Gastroesophageal sphincter (tissue), 3 donors: ENCODE results near the gene OR51I1.

ENCODE experiments used
- POLR2A ChIP-seq, 2 donors: fragments of 450-650 bp; IDR thresholded peaks; one replicate each; pipeline ENCODE4 v1.6.1; 2017; ENCODE audit warnings: antibody characterized with exemption in 2 of 2, mild to moderate bottlenecking in 2 of 2, moderate library complexity in 1 of 2
- TF ChIP-seq, protein P1 (sequence below), 4 experiments: fragments of 200-600 bp in 2 of 4; fragments of 450-650 bp in 2 of 4; sonication (generic) in 1 of 4; IDR thresholded peaks; one replicate each; pipeline ENCODE4 v1.5.1; 2017 to 2019; ENCODE audit warnings: antibody characterized with exemption in 4 of 4, mild to moderate bottlenecking in 2 of 4, moderate library complexity in 2 of 4

DNA sequence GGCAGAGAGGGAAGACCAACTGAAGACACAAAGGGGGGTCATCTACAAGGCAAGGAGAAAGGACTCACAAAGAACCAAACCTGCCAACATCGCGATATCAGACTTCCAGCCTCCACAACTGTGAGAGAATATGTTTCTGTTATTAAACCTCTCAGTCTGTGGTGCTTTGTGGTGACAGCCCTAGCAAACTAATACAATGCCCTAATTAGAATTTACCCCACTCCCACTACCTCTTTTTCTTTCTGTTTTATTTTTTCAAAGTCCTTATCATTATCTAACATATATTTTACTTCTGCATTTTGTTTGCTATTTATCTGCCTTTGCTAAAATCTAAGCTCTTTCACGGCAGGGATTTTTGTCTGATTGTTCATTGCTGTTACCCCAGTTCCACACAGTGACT is 44.7 kb upstream of the OR51I1 start:
- no peak for TF ChIP-seq POLR2A (IDR thresholded peaks at IDR 0.05)
- TF ChIP-seq, protein P1, sequence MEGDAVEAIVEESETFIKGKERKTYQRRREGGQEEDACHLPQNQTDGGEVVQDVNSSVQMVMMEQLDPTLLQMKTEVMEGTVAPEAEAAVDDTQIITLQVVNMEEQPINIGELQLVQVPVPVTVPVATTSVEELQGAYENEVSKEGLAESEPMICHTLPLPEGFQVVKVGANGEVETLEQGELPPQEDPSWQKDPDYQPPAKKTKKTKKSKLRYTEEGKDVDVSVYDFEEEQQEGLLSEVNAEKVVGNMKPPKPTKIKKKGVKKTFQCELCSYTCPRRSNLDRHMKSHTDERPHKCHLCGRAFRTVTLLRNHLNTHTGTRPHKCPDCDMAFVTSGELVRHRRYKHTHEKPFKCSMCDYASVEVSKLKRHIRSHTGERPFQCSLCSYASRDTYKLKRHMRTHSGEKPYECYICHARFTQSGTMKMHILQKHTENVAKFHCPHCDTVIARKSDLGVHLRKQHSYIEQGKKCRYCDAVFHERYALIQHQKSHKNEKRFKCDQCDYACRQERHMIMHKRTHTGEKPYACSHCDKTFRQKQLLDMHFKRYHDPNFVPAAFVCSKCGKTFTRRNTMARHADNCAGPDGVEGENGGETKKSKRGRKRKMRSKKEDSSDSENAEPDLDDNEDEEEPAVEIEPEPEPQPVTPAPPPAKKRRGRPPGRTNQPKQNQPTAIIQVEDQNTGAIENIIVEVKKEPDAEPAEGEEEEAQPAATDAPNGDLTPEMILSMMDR (IDR thresholded peaks at IDR 0.05) = no peak
